Esophagus muscularis mucosa (tissue), 3 donors: ENCODE data around the gene SELP.

ENCODE experiments used
- POLR2A ChIP-seq: fragments of 450-650 bp; IDR thresholded peaks from one replicate; pipeline ENCODE4 v1.6.1; 2017; ENCODE audit warnings: antibody characterized with exemption, moderate library complexity, mild to moderate bottlenecking, low read depth
- TF ChIP-seq, protein P1 (sequence below), 3 experiments: fragments of 200-600 bp in 2 of 3; fragments of 450-650 bp in 1 of 3; sonication (generic) in 2 of 3; IDR thresholded peaks; one replicate each; pipeline ENCODE4 v1.5.1; 2017 to 2019; ENCODE audit warnings: antibody characterized with exemption in 3 of 3, mild to moderate bottlenecking in 2 of 3, moderate library complexity in 1 of 3

GRCh38 chr1:169648187-169648586, 18.3 kb upstream of the SELP start:
- TF ChIP-seq, protein P1, sequence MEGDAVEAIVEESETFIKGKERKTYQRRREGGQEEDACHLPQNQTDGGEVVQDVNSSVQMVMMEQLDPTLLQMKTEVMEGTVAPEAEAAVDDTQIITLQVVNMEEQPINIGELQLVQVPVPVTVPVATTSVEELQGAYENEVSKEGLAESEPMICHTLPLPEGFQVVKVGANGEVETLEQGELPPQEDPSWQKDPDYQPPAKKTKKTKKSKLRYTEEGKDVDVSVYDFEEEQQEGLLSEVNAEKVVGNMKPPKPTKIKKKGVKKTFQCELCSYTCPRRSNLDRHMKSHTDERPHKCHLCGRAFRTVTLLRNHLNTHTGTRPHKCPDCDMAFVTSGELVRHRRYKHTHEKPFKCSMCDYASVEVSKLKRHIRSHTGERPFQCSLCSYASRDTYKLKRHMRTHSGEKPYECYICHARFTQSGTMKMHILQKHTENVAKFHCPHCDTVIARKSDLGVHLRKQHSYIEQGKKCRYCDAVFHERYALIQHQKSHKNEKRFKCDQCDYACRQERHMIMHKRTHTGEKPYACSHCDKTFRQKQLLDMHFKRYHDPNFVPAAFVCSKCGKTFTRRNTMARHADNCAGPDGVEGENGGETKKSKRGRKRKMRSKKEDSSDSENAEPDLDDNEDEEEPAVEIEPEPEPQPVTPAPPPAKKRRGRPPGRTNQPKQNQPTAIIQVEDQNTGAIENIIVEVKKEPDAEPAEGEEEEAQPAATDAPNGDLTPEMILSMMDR (IDR thresholded peaks at IDR 0.05) = no peak
- no peak for TF ChIP-seq POLR2A
